ENCODE results near the gene UBL4B.

Gene UBL4B

DNA sequence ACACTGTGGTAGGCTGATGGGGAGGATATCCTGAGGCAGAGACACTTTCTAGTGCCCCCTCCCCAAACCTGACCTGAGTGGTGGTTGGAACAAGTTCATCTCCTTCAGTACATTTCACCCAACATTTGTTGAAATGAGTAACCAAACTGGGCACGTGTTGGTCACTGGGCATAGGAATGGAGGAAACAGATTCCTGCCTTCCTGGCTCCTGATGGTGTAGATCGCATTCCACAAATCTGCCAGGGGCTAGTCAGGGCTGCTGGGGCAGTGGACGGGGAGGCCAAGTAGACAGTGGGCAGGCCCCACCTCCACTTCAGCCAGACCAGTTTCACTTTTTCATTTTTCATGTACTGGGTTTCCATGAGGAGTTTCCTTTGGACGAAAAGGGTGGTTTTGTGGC, 25.3 kb upstream of the UBL4B start:
- DNase-seq, result no peak

- DNase-seq, result peak; percentile 14
These were observed 24.2 kb upstream of the UBL4B start for GRCh38 chr1:110087812-110088738.

- no peak for DNase-seq
These were observed 23.4 kb upstream of the UBL4B start for GRCh38 chr1:110088739-110089316.

DNA sequence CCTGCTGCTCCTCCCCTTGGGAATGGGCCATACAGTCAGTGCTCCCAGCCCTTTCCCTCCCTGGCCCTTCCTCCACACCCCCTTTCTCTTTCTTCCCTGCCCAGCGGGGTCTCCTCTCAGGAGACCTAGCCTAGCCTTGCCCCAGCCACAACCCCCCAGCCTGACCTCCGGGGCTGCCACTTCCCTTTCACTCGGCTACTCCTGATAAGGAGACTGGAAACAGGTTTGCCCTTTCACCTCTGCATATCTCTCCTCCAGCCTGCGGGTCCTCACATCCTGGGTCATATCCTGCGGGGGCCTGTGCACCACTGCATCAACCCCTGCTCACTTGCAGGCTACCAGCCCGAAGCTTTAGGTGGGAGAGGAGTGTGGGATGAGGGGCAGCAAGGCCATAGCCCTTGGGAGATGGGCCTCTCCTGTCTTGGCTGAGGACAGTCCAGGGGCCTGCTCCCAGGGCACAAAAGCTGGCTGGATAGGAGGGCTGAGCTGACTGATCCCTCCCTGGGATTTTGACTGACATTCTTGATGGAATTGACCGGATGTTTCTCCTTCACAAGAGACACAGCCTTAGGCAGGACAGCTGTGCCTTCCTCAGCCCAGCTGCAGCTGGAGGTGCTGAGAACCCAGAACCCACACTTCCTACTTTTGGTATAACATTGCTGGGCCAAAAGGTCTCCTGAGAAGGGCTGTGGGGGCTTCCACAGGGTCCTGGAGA, 22.5 kb upstream of the UBL4B start:
- DNase-seq, result no peak

- no peak for DNase-seq
These were observed 20.9 kb upstream of the UBL4B start for GRCh38 chr1:110091381-110091780.

- no peak for DNase-seq
These were observed 20.5 kb upstream of the UBL4B start for GRCh38 chr1:110091791-110092190.

GRCh38 chr1:110092991-110093390, 19.3 kb upstream of the UBL4B start:
- DNase-seq, result no peak

- no peak for DNase-seq
These were observed 17.1 kb upstream of the UBL4B start for GRCh38 chr1:110094931-110095654.

GRCh38 chr1:110097507-110098221, 14.6 kb upstream of the UBL4B start:
- DNase-seq, result no peak

GRCh38 chr1:110098222-110099026, 13.8 kb upstream of the UBL4B start:
- DNase-seq, result no peak

DNA sequence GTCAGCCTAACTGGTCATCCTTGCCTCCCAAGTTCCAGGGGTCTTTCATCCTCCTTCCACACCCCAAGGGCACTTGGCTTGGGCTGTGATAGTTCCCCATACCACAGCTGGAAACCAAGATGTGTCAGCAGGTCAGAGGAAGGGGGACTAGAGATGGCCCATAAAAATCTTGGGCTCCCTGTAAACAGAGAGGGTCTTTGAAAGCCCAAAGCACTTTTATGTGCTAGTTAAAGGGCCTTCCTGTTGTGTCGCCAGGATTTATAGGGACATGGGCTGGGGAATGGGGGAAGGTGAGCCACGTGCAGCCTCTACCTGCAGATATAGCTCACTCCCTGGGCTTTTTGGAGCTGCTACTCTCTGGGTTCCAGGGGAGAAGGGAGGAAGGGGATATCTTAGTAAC, 11.9 kb upstream of the UBL4B start:
- DNase-seq, result no peak

DNA sequence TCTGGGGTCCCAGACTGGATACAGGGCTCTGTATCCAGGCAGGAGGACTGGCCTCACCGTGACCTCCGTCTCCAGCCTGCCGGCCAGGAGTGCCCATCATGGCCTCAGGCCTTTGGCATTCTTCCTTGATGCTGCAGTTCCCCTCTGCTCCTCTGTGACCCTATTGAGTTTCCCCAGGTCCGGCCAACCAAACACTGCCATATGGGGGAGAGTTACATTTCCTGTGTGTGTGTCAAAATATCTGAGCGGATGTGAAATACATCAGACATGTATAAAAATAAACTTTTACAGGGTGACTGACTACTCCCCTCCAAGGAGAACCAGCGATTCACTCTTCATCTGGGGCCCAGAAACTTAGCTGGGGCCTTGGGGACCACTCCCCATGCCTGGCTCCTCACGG, 10.2 kb upstream of the UBL4B start:
- no peak for DNase-seq

GRCh38 chr1:110106013-110106941, 6.0 kb upstream of the UBL4B start:
- DNase-seq, result peak; percentile 15

GRCh38 chr1:110107867-110108469, 4.3 kb upstream of the UBL4B start:
- no peak for DNase-seq

DNA sequence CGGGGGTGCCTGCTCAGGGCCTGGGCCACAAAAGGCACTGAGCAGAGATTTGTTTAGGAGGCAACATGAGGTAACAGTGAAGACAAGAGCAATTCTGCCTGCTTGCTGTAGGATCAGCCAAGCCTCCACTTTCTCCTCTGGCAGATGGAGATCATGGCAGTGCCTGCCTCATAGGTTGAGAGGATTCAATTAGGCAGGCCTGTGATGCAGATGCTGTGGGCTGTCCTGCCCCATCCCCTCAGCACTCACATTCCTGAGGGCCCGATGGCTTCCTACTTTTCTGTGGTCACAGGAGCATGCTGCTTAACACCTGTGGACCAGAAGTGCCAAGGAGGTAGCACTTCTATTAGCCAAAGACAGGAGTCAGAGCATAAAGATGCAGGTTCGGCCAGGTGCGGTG, 1.2 kb upstream of the UBL4B start:
- no peak for DNase-seq

GRCh38 chr1:110112656-110113055, 413 bp downstream of the UBL4B start:
- DNase-seq, result no peak

GRCh38 chr1:110113551-110113950, 1.3 kb downstream of the UBL4B start:
- DNase-seq, result no peak

- DNase-seq, result no peak
These were observed 1.9 kb downstream of the UBL4B start for GRCh38 chr1:110114173-110114572.

GRCh38 chr1:110114784-110115183, 2.5 kb downstream of the UBL4B start:
- DNase-seq, result no peak
